Measurements from ENCODE around the gene HDAC4.
A peak's percentile ranks its signal among the peaks of the same experiment; 100 is the strongest.

Gene HDAC4

GRCh38 chr2:239233576-239233975, 167.2 kb downstream of the HDAC4 start:
- Mint-ChIP-seq H3K36me3 (ENCODE audit: low read depth) (peaks cover 29% of the 10 kb centered on the region), H3K27ac (no peak overlapping the region), H3K4me3 (no peak overlapping the region), H3K4me1 (ENCODE audit: low read depth) (peaks cover 37% of the 10 kb centered on the region), H3K9me3 (no peaks in the 10 kb centered on the region), H3K27me3 (ENCODE audit: low read depth) (no peaks in the 10 kb centered on the region)
- DNase-seq (ENCODE audit: low spot score) = no peak

- Mint-ChIP-seq H3K4me1 (ENCODE audit: low read depth) (peaks cover 36% of the 10 kb centered on the region), H3K27ac (no peak overlapping the region), H3K4me3 (peak overlapping the region; percentile 57), H3K36me3 (ENCODE audit: low read depth) (peaks cover 29% of the 10 kb centered on the region), H3K27me3 (ENCODE audit: low read depth) (no peaks in the 10 kb centered on the region), H3K9me3 (no peaks in the 10 kb centered on the region)
- DNase-seq (ENCODE audit: low spot score) = no peak
Measured at GRCh38 chr2:239232195-239232578, 168.6 kb downstream of the HDAC4 start.

DNA sequence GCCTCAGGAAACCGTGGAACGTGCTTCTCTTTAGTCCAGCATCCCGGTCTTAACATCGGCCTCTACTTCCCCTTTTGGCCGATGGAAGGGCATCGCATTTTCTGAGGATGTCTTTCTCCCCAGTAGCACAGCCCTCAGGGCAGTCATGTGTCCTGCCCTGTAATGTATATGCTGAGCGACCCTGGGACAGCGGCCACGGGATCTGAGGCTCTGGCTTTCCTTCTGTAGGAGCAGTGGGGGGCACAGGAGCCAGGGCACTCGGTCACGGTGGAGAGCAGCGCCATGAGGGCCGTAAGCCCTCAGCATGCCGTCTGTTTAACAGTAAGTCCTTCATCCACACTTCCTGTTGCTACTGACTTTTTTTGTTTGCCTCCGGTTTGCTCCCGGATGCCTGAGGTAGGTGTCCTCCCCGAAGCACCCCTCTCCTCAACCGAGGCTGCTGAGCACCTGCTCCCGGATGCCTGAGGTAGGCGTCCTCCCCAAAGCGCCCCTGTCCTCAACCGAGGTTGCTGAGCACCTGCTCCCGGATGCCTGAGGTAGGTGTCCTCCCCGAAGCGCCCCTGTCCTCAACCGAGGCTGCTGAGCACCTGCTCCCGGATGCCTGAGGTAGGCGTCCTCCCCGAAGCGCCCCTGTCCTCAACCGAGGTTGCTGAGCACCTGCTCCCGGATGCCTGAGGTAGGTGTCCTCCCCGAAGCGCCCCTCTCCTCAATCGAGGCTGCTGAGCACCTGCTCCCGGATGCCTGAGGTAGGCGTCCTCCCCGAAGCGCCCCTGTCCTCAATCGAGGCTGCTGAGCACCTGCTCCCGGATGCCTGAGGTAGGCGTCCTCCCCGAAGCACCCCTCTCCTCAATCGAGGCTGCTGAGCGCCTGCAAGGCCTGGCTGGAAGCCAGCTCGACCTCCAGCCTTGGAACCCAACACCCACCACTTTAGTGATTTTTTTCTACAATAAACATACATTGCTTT, 169.3 kb downstream of the HDAC4 start:
- Mint-ChIP-seq H3K27ac (peak overlapping the region; percentile 77), H3K27me3 (ENCODE audit: low read depth) (no peaks in the 10 kb centered on the region), H3K4me3 (peak overlapping the region; percentile 57), H3K9me3 (no peaks in the 10 kb centered on the region), H3K36me3 (ENCODE audit: low read depth) (peaks cover 29% of the 10 kb centered on the region), H3K4me1 (ENCODE audit: low read depth) (peaks cover 33% of the 10 kb centered on the region)
- no peak for DNase-seq (ENCODE audit: low spot score)

DNA sequence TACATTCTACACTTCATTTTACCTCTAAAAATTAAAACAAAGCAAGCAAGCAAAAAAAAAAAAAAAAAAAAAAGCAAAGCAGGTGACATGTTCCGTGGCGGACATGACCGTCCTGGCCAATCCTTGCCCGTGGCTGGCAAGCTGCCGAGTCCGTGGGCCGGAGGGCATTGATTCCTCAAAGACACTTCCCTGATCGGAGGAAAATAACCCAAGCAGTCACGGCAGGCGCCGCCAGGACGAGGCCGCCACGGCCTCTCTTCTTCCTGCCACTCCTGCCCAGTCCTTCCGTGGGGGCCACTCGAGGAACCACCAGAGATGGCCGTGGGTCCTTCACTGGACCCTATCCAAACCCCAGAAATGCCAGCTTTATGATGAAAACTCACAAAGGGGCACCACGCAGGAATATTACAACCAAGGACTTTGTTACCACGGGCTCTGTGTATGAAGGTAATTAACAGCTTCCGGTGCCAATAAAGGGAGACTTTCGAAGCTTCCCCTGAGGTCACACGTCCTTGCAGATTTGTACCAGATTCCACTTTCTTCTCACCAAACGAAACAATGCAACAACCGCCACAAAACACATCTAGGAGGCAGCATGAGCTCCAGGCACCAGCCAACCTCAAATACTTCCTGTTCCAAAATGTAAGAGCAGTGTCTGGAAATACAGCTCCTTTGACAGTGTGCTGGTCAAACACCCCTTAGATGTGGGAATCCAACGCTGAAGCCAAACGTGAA, 170.3 kb downstream of the HDAC4 start:
- peaks cover 32% of the 10 kb centered on the region for H3K36me3 Mint-ChIP-seq (ENCODE audit: low read depth)
- peak overlapping the region; percentile 51 for H3K4me3 Mint-ChIP-seq
- peak overlapping the region; percentile 77 for H3K27ac Mint-ChIP-seq
- no peaks in the 10 kb centered on the region for H3K27me3 Mint-ChIP-seq (ENCODE audit: low read depth)
- peaks cover 40% of the 10 kb centered on the region for H3K4me1 Mint-ChIP-seq (ENCODE audit: low read depth)
- DNase-seq (ENCODE audit: low spot score) = no peak
- H3K9me3 Mint-ChIP-seq = no peaks in the 10 kb centered on the region

GRCh38 chr2:239229545-239230279, 171.1 kb downstream of the HDAC4 start:
- no peaks in the 10 kb centered on the region for H3K27me3 Mint-ChIP-seq (ENCODE audit: low read depth)
- no peak overlapping the region for H3K4me3 Mint-ChIP-seq
- peaks cover 27% of the 10 kb centered on the region for H3K36me3 Mint-ChIP-seq (ENCODE audit: low read depth)
- H3K4me1 Mint-ChIP-seq (ENCODE audit: low read depth) = peaks cover 37% of the 10 kb centered on the region
- H3K9me3 Mint-ChIP-seq = no peaks in the 10 kb centered on the region
- no peak overlapping the region for H3K27ac Mint-ChIP-seq
- no peak for DNase-seq (ENCODE audit: low spot score)

GRCh38 chr2:239227661-239228371, 173.0 kb downstream of the HDAC4 start:
- H3K27ac Mint-ChIP-seq = no peak overlapping the region
- H3K4me1 Mint-ChIP-seq (ENCODE audit: low read depth) = peaks cover 39% of the 10 kb centered on the region
- peaks cover 12% of the 10 kb centered on the region for H3K36me3 Mint-ChIP-seq (ENCODE audit: low read depth)
- H3K9me3 Mint-ChIP-seq = no peaks in the 10 kb centered on the region
- H3K4me3 Mint-ChIP-seq = no peak overlapping the region
- H3K27me3 Mint-ChIP-seq (ENCODE audit: low read depth) = no peaks in the 10 kb centered on the region
- DNase-seq (ENCODE audit: low spot score) = no peak

DNA sequence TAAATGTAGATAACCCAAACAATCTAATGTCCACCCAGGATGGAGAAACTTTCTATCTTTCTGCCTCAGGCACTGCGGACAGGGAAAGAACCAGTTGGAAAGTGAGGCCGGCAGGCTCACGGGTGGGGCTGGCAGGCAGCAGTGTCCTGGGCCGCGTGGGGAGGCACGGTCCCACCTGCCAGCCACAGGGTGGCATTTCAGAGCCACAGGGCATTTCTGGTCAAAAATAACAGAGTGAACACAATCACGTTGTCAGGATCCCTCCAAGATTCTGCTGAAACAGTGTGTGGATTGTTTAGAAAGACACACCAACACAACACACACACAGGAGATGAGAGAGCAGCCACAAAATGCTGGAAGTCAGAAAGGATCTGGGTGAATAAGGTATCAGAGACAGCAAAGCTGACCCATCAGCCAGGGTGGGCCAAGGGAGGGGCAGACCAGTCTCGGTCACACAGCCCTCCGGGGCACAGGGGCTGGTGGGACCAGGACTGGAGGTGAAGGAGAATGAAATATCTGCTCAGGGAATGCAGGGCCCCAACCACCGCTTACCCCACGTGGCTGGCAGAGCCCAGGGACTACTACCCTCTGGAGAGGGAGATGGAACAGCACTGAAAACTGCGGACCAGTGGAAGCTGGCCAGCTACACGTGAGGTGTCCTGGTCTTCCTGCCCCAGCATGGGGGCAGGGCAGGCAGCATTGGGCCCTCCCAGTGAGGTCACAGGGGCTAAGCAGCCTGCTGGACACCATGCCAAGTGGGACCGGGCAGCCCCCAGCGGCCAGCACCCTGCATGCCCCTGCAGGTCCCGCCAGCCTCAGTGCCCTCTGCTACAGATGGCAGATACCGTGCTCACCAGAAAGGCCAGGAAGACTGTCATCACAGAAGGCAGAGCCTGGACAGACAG, 173.9 kb downstream of the HDAC4 start:
- Mint-ChIP-seq H3K4me3 (no peak overlapping the region), H3K4me1 (ENCODE audit: low read depth) (peaks cover 46% of the 10 kb centered on the region), H3K27ac (no peak overlapping the region), H3K9me3 (no peaks in the 10 kb centered on the region), H3K27me3 (ENCODE audit: low read depth) (no peaks in the 10 kb centered on the region), H3K36me3 (ENCODE audit: low read depth) (peaks cover 14% of the 10 kb centered on the region)
- DNase-seq (ENCODE audit: low spot score) = no peak

GRCh38 chr2:239225871-239226561, 174.8 kb downstream of the HDAC4 start:
- Mint-ChIP-seq H3K36me3 (ENCODE audit: low read depth) (peaks cover 17% of the 10 kb centered on the region), H3K27ac (no peak overlapping the region), H3K4me3 (no peak overlapping the region), H3K27me3 (ENCODE audit: low read depth) (no peaks in the 10 kb centered on the region), H3K9me3 (no peaks in the 10 kb centered on the region), H3K4me1 (ENCODE audit: low read depth) (peaks cover 48% of the 10 kb centered on the region)
- DNase-seq (ENCODE audit: low spot score) = no peak

- Mint-ChIP-seq H3K4me3 (no peak overlapping the region), H3K27ac (peak overlapping the region; percentile 45), H3K9me3 (no peaks in the 10 kb centered on the region), H3K36me3 (ENCODE audit: low read depth) (peaks cover 16% of the 10 kb centered on the region), H3K4me1 (ENCODE audit: low read depth) (peaks cover 45% of the 10 kb centered on the region), H3K27me3 (ENCODE audit: low read depth) (no peaks in the 10 kb centered on the region)
- no peak for DNase-seq (ENCODE audit: low spot score)
Measured at GRCh38 chr2:239225371-239225851, 175.4 kb downstream of the HDAC4 start.

DNA sequence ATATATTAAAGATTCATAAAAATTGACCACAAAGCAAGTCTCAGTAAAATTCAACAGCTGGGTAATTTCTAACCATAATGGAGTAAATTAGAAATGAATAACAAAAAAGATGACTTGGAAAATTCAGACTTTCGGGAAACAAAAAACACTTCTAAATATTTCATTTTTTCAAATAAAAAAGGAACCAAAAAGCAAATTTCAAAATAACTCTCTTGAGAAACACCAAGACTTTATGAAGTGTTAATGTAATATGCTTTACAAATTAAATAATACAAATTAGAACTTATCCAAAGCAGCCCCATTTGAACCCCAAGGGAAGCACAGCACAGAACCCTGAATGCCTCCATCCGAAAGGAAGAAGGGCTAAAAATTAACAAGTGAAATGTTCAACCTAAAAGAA, 175.9 kb downstream of the HDAC4 start:
- Mint-ChIP-seq H3K36me3 (ENCODE audit: low read depth) (peaks cover 18% of the 10 kb centered on the region), H3K9me3 (no peaks in the 10 kb centered on the region), H3K4me3 (no peak overlapping the region), H3K27me3 (ENCODE audit: low read depth) (no peaks in the 10 kb centered on the region), H3K4me1 (ENCODE audit: low read depth) (peaks cover 45% of the 10 kb centered on the region), H3K27ac (peak overlapping the region; percentile 45)
- DNase-seq (ENCODE audit: low spot score) = no peak

DNA sequence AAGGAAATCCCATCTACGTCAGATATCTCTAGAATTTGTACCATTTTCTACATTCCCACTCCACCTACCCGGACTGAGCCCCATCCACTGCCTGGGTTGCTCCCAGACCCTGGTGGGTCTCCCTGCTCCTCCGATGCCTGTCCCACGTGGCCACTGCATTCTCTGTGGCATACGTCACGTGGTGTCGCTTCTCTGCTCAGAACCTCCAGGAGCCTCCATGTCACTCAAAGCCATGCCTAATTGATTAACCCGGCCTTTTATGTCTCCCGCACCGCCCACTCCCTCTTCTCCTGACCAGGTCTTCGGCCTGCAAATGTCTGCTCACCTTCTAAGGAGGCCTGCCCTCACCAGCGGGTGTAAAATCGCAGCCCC, 176.6 kb downstream of the HDAC4 start:
- H3K36me3 Mint-ChIP-seq (ENCODE audit: low read depth) = peaks cover 24% of the 10 kb centered on the region
- H3K4me3 Mint-ChIP-seq = no peak overlapping the region
- H3K4me1 Mint-ChIP-seq (ENCODE audit: low read depth) = peaks cover 41% of the 10 kb centered on the region
- H3K9me3 Mint-ChIP-seq = no peaks in the 10 kb centered on the region
- H3K27me3 Mint-ChIP-seq (ENCODE audit: low read depth) = no peaks in the 10 kb centered on the region
- no peak for DNase-seq (ENCODE audit: low spot score)
- H3K27ac Mint-ChIP-seq = no peak overlapping the region
